HG03045 (cell line): Measurements from ENCODE around the gene GEMIN7.
A peak's percentile ranks its signal among the peaks of the same experiment; 100 is the strongest.
"Not testable (repeated sequence)": the region's sequence is repeated elsewhere in the genome, so short reads cannot be mapped to it uniquely, and the experiment has no call there.

ENCODE experiments used
- ATAC-seq: cut with Tn5 transposase; IDR thresholded peaks from one replicate; pipeline ENCODE4 v1.9.1; 2021; ENCODE audit warnings: mild to moderate bottlenecking, moderate library complexity; ENCODE audit not compliant: unreplicated experiment

GEMIN7 gene

GRCh38 chr19:45102481-45102880 lies 23.4 kb downstream of the GEMIN7 start:
- no peak for ATAC-seq

GRCh38 chr19:45103156-45103507 lies 24.1 kb downstream of the GEMIN7 start:
- ATAC-seq: no peak

- no peak for ATAC-seq
These were observed 24.7 kb downstream of the GEMIN7 start for GRCh38 chr19:45103508-45104319.

- ATAC-seq: no peak
These were observed 25.7 kb downstream of the GEMIN7 start for GRCh38 chr19:45104658-45105349.

GRCh38 chr19:45106363-45106762 lies 27.3 kb downstream of the GEMIN7 start:
- ATAC-seq: not testable (repeated sequence)

GRCh38 chr19:45107621-45108150 lies 28.6 kb downstream of the GEMIN7 start:
- ATAC-seq: no peak

- no peak for ATAC-seq
These were observed 31.8 kb downstream of the GEMIN7 start for GRCh38 chr19:45110851-45111266.

- ATAC-seq: no peak
These were observed 33.2 kb downstream of the GEMIN7 start for GRCh38 chr19:45112111-45112827.

- ATAC-seq: no peak
These were observed 34.6 kb downstream of the GEMIN7 start for GRCh38 chr19:45113628-45114027.

- ATAC-seq: no peak
These were observed 35.1 kb downstream of the GEMIN7 start for GRCh38 chr19:45114116-45114515.

GRCh38 chr19:45115809-45116615 lies 37.0 kb downstream of the GEMIN7 start:
- ATAC-seq: no peak

GRCh38 chr19:45117167-45117594 lies 38.1 kb downstream of the GEMIN7 start:
- no peak for ATAC-seq

GRCh38 chr19:45117671-45118070 lies 38.6 kb downstream of the GEMIN7 start:
- ATAC-seq: no peak

GRCh38 chr19:45118106-45118505 lies 39.0 kb downstream of the GEMIN7 start:
- ATAC-seq: peak; percentile 5

GRCh38 chr19:45118591-45119355 lies 39.7 kb downstream of the GEMIN7 start:
- peak; percentile 38 for ATAC-seq

GRCh38 chr19:45119582-45119981 lies 40.5 kb downstream of the GEMIN7 start:
- ATAC-seq: no peak

- ATAC-seq: no peak
These were observed 42.8 kb downstream of the GEMIN7 start for GRCh38 chr19:45121827-45122345.

- ATAC-seq: no peak
These were observed 43.8 kb downstream of the GEMIN7 start for GRCh38 chr19:45122832-45123231.

- ATAC-seq: no peak
These were observed 44.4 kb downstream of the GEMIN7 start for GRCh38 chr19:45123440-45123850.

- ATAC-seq: no peak
These were observed 45.0 kb downstream of the GEMIN7 start for GRCh38 chr19:45124021-45124420.
